Fibroblast of lung (primary cell): ENCODE results near the gene DDX50. TPM values are rescaled to one million over a fixed set of nuclear protein-coding genes. Genes with fewer than 3 reads are reported as not detected.
"Not testable (repeated sequence)": the region's sequence is repeated elsewhere in the genome, so short reads cannot be mapped to it uniquely, and the experiment has no call there.

Experiments used
- DNase-seq, 2 donors: peaks; one replicate each; pipeline versions ENCODE4 v3.0.0 to v3.0.0-alpha.2; 2010; ENCODE audit warnings: low read depth in 2 of 2
- H2AFZ ChIP-seq: 2 replicates; pipeline ENCODE4 v1.5.1; 2012; ENCODE audit warnings: low read length, control low read depth, inconsistent platforms
- H3K27ac ChIP-seq: 2 replicates; pipeline ENCODE4 v1.5.1; 2011; ENCODE audit warnings: low read length, control low read depth; ENCODE audit not compliant: insufficient read depth
- H3K27me3 ChIP-seq: 2 replicates; pipeline ENCODE4 v1.5.1; 2011; ENCODE audit warnings: mild to moderate bottlenecking, low read length; ENCODE audit not compliant: control insufficient read depth, insufficient read depth
- H3K36me3 ChIP-seq: 2 replicates; pipeline ENCODE4 v1.5.1; 2011; ENCODE audit warnings: low read length; ENCODE audit not compliant: control insufficient read depth, insufficient read depth
- H3K4me1 ChIP-seq: 2 replicates; pipeline ENCODE4 v1.5.1; 2011; ENCODE audit warnings: low read length; ENCODE audit not compliant: control insufficient read depth, insufficient read depth; ENCODE audit errors: extremely low read depth
- H3K4me2 ChIP-seq: 2 replicates; pipeline ENCODE4 v1.5.1; 2011; ENCODE audit warnings: low read length, control low read depth; ENCODE audit not compliant: insufficient read depth; ENCODE audit errors: extremely low read depth
- H3K4me3 ChIP-seq, 4 experiments: fragments of 200-600 bp in 1 of 4; sonication (generic) in 1 of 4; replicated peaks in 1 of 4; 2 replicates each; pipeline ENCODE4 v1.5.1; 2011 to 2016; ENCODE audit warnings: low read length in 4 of 4, low read depth in 3 of 4, mild to moderate bottlenecking in 3 of 4, control low read depth in 2 of 4, inconsistent platforms in 1 of 4, mixed read lengths in 1 of 4; ENCODE audit not compliant: insufficient read depth in 1 of 4; ENCODE audit errors: control extremely low read depth in 1 of 4
- H3K79me2 ChIP-seq: 2 replicates; pipeline ENCODE4 v1.5.1; 2012; ENCODE audit warnings: mild to moderate bottlenecking, low read length, inconsistent platforms; ENCODE audit not compliant: control insufficient read depth, insufficient read depth
- H3K9ac ChIP-seq: 2 replicates; pipeline ENCODE4 v1.5.1; 2011; ENCODE audit warnings: mild to moderate bottlenecking, low read length, control low read depth; ENCODE audit not compliant: insufficient read depth
- H3K9me3 ChIP-seq: 2 replicates; pipeline ENCODE4 v1.5.1; 2012; ENCODE audit warnings: low read depth, low read length; ENCODE audit not compliant: control insufficient read depth, insufficient read depth
- H4K20me1 ChIP-seq: 2 replicates; pipeline ENCODE4 v1.5.1; 2011; ENCODE audit warnings: low read length; ENCODE audit not compliant: control insufficient read depth, insufficient read depth; ENCODE audit errors: extremely low read depth
- EZH2 ChIP-seq: IDR thresholded peaks from 2 replicates; pipeline ENCODE4 v1.5.1; 2012; ENCODE audit warnings: low read length, control low read depth, mild to moderate bottlenecking; ENCODE audit errors: missing control alignments
- polyA plus RNA-seq, 2 donors: library from polyadenylated mRNA; depleted of rRNA in 1 of 2; stranded (reverse) in 1 of 2; unstranded in 1 of 2; fragments of >200 nt; gene quantifications; 2 replicates each; pipeline ENCODE4 v1.2.1, GENCODE V29; 2011 to 2012; ENCODE audit warnings: missing spikeins in 1 of 2
- total RNA-seq: library from RNA; depleted of rRNA; stranded (reverse); fragments of >200 nt; gene quantifications from 2 replicates; pipeline ENCODE4 v1.2.1, GENCODE V29; 2014
- TF ChIP-seq, protein P1 (sequence below), 2 donors: IDR thresholded peaks in 1 of 2; conservative IDR thresholded peaks in 1 of 2; 1 replicate in 1 of 2; 2 replicates in 1 of 2; pipeline ENCODE4 v1.5.1; 2011 to 2012; ENCODE audit warnings: low read length in 2 of 2, control low read depth in 1 of 2, inconsistent platforms in 1 of 2, low read depth in 1 of 2, mild to moderate bottlenecking in 1 of 2

DDX50 gene
- total and polyA plus RNA-seq, 2 donors (not counting 1 experiment from before 2014, with no cell fraction given), result 48.6 to 69.7 TPM

DNA sequence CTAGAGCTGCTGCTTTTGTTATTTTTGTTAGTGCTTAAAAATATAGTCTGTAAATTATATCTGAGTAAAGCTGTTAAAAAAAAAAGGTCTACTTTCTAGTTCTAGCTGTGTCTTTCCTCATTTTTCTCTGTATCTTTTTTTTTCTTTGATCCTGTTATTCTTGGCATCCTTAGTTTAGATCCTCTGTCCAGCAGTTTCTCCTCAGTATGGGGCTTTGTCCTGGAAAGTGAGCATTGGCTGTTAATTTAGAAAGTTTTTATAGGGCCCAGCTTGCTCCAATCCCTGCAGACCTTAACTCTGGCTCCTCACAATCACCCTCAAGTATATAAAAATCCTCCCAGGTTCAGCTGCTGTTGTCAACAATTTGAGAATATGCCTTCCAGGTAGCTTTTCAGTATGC lies 23.5 kb downstream of the DDX50 start:
- H3K36me3 ChIP-seq, result no peaks in the 10 kb centered on the region
- no peak overlapping the region for H3K4me3 ChIP-seq
- TF ChIP-seq, protein P1, sequence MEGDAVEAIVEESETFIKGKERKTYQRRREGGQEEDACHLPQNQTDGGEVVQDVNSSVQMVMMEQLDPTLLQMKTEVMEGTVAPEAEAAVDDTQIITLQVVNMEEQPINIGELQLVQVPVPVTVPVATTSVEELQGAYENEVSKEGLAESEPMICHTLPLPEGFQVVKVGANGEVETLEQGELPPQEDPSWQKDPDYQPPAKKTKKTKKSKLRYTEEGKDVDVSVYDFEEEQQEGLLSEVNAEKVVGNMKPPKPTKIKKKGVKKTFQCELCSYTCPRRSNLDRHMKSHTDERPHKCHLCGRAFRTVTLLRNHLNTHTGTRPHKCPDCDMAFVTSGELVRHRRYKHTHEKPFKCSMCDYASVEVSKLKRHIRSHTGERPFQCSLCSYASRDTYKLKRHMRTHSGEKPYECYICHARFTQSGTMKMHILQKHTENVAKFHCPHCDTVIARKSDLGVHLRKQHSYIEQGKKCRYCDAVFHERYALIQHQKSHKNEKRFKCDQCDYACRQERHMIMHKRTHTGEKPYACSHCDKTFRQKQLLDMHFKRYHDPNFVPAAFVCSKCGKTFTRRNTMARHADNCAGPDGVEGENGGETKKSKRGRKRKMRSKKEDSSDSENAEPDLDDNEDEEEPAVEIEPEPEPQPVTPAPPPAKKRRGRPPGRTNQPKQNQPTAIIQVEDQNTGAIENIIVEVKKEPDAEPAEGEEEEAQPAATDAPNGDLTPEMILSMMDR (conservative IDR thresholded peaks at IDR 0.05 in 1 of 2, IDR thresholded peaks at IDR 0.05 in 1 of 2; ENCODE audit: low read depth in 1 of 2, low read length in 2 of 2), result no peak
- TF ChIP-seq EZH2, result no peak
- no peaks in the 10 kb centered on the region for H4K20me1 ChIP-seq
- H3K27me3 ChIP-seq, result no peaks in the 10 kb centered on the region
- no peak overlapping the region for H3K9ac ChIP-seq
- no peak overlapping the region for H2AFZ ChIP-seq
- H3K27ac ChIP-seq, result no peak overlapping the region
- no peaks in the 10 kb centered on the region for H3K79me2 ChIP-seq
- no peaks in the 10 kb centered on the region for H3K4me1 ChIP-seq
- H3K4me2 ChIP-seq, result no peak overlapping the region
- H3K9me3 ChIP-seq, result no peaks in the 10 kb centered on the region
- DNase-seq, result peak in 1 of 2 donors; percentile 21

DNA sequence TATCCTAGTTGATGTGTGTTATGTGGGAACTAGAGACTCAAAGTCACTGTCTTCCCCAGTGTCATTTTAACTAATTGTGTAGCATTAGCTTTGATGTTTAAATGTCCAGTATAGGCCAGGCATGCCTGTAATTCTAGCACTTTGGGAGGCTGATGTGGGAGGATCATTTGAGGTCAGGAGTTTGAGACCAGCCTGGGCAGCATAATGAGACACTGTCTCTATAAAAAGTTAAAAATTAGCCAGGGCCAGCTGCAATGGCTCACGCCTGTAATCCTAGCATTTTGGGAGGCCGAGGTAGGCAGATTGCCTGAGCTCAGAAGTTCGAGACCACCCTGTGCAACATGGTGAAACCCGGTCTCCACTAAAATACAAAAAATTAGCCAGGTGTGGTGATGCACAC lies 24.4 kb downstream of the DDX50 start:
- Histone ChIP-seq H3K4me2 (no peak overlapping the region), H3K4me1 (no peaks in the 10 kb centered on the region), H4K20me1 (no peaks in the 10 kb centered on the region), H3K9me3 (no peaks in the 10 kb centered on the region), H3K4me3 (no peak overlapping the region), H3K79me2 (no peaks in the 10 kb centered on the region), H3K27ac (no peak overlapping the region), H3K27me3 (no peaks in the 10 kb centered on the region), H3K9ac (no peak overlapping the region), H3K36me3 (no peaks in the 10 kb centered on the region), H2AFZ (no peak overlapping the region)
- no peak for TF ChIP-seq EZH2
- TF ChIP-seq, protein P1 (conservative IDR thresholded peaks at IDR 0.05 in 1 of 2, IDR thresholded peaks at IDR 0.05 in 1 of 2; ENCODE audit: low read depth in 1 of 2, low read length in 2 of 2), result no peak
- no peak for DNase-seq

DNA sequence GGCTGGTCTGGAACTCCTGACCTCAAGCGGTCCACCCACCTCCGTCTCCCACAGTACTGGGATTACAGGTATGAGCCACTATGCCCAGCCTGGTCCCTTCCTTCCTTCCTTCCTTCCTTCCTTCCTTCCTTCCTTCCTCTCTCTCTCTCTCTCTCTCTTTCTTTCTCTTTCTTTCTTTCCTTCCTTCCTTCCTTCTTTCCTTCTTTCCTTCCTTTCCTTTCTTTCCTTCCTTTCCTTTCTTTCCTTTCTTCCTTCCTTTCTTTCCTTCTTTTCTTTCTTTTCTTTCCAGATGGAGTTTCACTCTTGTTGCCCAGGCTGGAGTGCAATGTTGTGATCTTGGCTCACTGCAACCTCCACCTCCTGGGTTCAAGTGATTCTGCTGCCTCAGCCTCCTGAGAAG lies 28.0 kb downstream of the DDX50 start:
- not testable (repeated sequence) for H3K36me3 ChIP-seq, H3K4me2 ChIP-seq, H4K20me1 ChIP-seq, H3K4me3 ChIP-seq, H3K9me3 ChIP-seq, DNase-seq, H2AFZ ChIP-seq, H3K9ac ChIP-seq, H3K79me2 ChIP-seq, H3K27me3 ChIP-seq, H3K4me1 ChIP-seq, H3K27ac ChIP-seq

DNA sequence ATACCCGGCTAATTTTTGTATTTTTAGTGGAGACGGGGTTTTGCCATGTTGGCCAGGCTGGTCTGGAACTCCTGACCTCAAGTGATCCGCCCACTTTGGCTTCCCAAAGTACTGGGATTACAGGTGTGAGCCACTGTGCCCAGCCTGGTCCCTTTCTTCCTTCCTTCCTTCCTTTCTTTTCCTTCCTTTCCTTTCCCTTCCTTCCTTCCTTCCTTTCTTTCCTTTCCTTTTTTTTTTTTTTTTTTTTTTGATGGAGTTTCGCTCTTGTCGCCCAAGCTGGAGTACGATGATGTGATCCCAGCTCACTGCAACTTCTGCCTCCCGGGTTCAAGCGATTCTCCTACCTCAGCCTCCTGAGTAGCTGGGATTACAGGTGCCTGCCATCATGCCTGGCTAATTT lies 28.8 kb downstream of the DDX50 start:
- H3K27me3 ChIP-seq, result not testable (repeated sequence)

DNA sequence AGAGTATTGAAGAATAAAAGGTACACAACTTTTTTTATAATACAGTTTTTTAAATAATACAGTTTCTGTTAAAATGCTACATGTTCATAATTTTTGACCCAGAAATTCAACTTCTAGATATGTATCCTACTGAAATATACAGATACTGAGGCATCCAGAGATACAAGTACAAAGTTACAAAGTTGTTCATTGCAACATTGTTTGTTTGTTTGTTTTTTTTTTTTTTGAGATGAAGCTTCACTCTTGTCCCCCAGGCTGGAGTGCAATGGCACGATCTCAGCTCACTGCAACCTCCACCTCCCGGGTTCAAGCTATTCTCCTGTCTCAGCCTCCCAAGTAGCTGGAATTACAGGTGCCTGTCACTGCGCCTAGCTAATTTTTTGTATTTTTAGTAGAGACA lies 31.7 kb downstream of the DDX50 start:
- not testable (repeated sequence) for H3K4me3 ChIP-seq, H3K27me3 ChIP-seq, H2AFZ ChIP-seq, H3K27ac ChIP-seq, H3K79me2 ChIP-seq, H3K4me1 ChIP-seq, DNase-seq, H4K20me1 ChIP-seq, H3K36me3 ChIP-seq, H3K9ac ChIP-seq, H3K4me2 ChIP-seq, H3K9me3 ChIP-seq

More for the DNA sequence above, 28.8 kb downstream of the DDX50 start:
- H2AFZ ChIP-seq, H3K4me1 ChIP-seq, H3K4me3 ChIP-seq, H3K36me3 ChIP-seq, H3K4me2 ChIP-seq, H4K20me1 ChIP-seq, DNase-seq, H3K27ac ChIP-seq, H3K9ac ChIP-seq, H3K9me3 ChIP-seq, H3K79me2 ChIP-seq: not testable (repeated sequence)
